ES-I3 (cell line): ENCODE measurements around the gene CRB2.
"Not testable (repeated sequence)": the region's sequence is repeated elsewhere in the genome, so short reads cannot be mapped to it uniquely, and the experiment has no call there.

Experiments
- H3K36me3 ChIP-seq: 2 replicates; pipeline ENCODE4 v1.6.1; 2013; ENCODE audit warnings: mild to moderate bottlenecking, low read length, control low read depth, moderate library complexity; ENCODE audit not compliant: insufficient read depth
- H3K4me1 ChIP-seq: 2 replicates; pipeline ENCODE4 v1.6.1; 2013; ENCODE audit warnings: mild to moderate bottlenecking, control low read depth, low read length; ENCODE audit not compliant: insufficient read depth
- H3K9ac ChIP-seq: 2 replicates; pipeline ENCODE4 v1.6.1; 2013; ENCODE audit warnings: low read depth, mild to moderate bottlenecking, low read length, moderate library complexity
- H3K9me3 ChIP-seq: 2 replicates; pipeline ENCODE4 v1.6.1; 2013; ENCODE audit warnings: mild to moderate bottlenecking, low read length, moderate library complexity; ENCODE audit not compliant: control insufficient read depth, insufficient read depth

The CRB2 gene

GRCh38 chr9:123322273-123323195 is 33.5 kb upstream of the CRB2 start:
- peaks cover 2% of the 10 kb centered on the region; the same call in 1 of the 2 replicates for H3K4me1 ChIP-seq
- no peaks in the 10 kb centered on the region for H3K36me3 ChIP-seq
- 0 out of 2 replicates have a peak, but pooled peaks cover 3% of the 10 kb centered on the region for H3K9me3 ChIP-seq
- no peak overlapping the region for H3K9ac ChIP-seq

- H3K36me3 ChIP-seq: no peaks in the 10 kb centered on the region
- peaks cover 2% of the 10 kb centered on the region; the same call in 1 of the 2 replicates for H3K4me1 ChIP-seq
- H3K9ac ChIP-seq: no peak overlapping the region
- H3K9me3 ChIP-seq: 0 out of 2 replicates have a peak, but pooled peaks cover 3% of the 10 kb centered on the region
These were observed 32.6 kb upstream of the CRB2 start for GRCh38 chr9:123323196-123324013.

- Histone ChIP-seq H3K9ac (no peak overlapping the region), H3K9me3 (0 out of 2 replicates have a peak, but pooled peaks cover 3% of the 10 kb centered on the region), H3K4me1 (peaks cover 2% of the 10 kb centered on the region; the same call in 1 of the 2 replicates), H3K36me3 (no peaks in the 10 kb centered on the region)
These were observed 31.2 kb upstream of the CRB2 start for GRCh38 chr9:123324767-123325183.

GRCh38 chr9:123326187-123326586 is 29.8 kb upstream of the CRB2 start:
- Histone ChIP-seq H3K9me3 (0 out of 2 replicates have a peak, but pooled peaks cover 3% of the 10 kb centered on the region), H3K9ac (no peak overlapping the region), H3K36me3 (no peaks in the 10 kb centered on the region), H3K4me1 (peaks cover 2% of the 10 kb centered on the region; the same call in 1 of the 2 replicates)

GRCh38 chr9:123326662-123327093 is 29.3 kb upstream of the CRB2 start:
- no peak overlapping the region for H3K9ac ChIP-seq
- peaks cover 2% of the 10 kb centered on the region; the same call in 1 of the 2 replicates for H3K4me1 ChIP-seq
- H3K36me3 ChIP-seq: no peaks in the 10 kb centered on the region
- H3K9me3 ChIP-seq: 0 out of 2 replicates have a peak, but pooled peaks cover 3% of the 10 kb centered on the region

- Histone ChIP-seq H3K9me3 (no peaks in the 10 kb centered on the region), H3K4me1 (no peaks in the 10 kb centered on the region; the same call in 1 of the 2 replicates), H3K9ac (no peak overlapping the region), H3K36me3 (no peaks in the 10 kb centered on the region)
These were observed 28.3 kb upstream of the CRB2 start for GRCh38 chr9:123327697-123328100.

GRCh38 chr9:123329329-123329955 is 26.6 kb upstream of the CRB2 start:
- no peaks in the 10 kb centered on the region for H3K36me3 ChIP-seq
- H3K4me1 ChIP-seq: no peaks in the 10 kb centered on the region
- H3K9me3 ChIP-seq: no peaks in the 10 kb centered on the region
- no peak overlapping the region for H3K9ac ChIP-seq

GRCh38 chr9:123331346-123332060 is 24.5 kb upstream of the CRB2 start:
- H3K9me3 ChIP-seq: no peaks in the 10 kb centered on the region
- peaks cover 16% of the 10 kb centered on the region for H3K4me1 ChIP-seq
- no peaks in the 10 kb centered on the region for H3K36me3 ChIP-seq
- H3K9ac ChIP-seq: no peak overlapping the region

GRCh38 chr9:123333058-123333669 is 22.8 kb upstream of the CRB2 start:
- not testable (repeated sequence) for H3K9me3 ChIP-seq, H3K36me3 ChIP-seq, H3K9ac ChIP-seq
- H3K4me1 ChIP-seq: peaks cover 16% of the 10 kb centered on the region

- Histone ChIP-seq H3K9ac (no peak overlapping the region), H3K9me3 (no peaks in the 10 kb centered on the region), H3K36me3 (no peaks in the 10 kb centered on the region), H3K4me1 (peaks cover 16% of the 10 kb centered on the region)
These were observed 21.4 kb upstream of the CRB2 start for GRCh38 chr9:123334639-123335038.

GRCh38 chr9:123335193-123335985 is 20.6 kb upstream of the CRB2 start:
- peaks cover 21% of the 10 kb centered on the region for H3K4me1 ChIP-seq
- no peaks in the 10 kb centered on the region for H3K9me3 ChIP-seq
- no peaks in the 10 kb centered on the region for H3K36me3 ChIP-seq
- H3K9ac ChIP-seq: no peak overlapping the region

- no peak overlapping the region for H3K9ac ChIP-seq
- no peaks in the 10 kb centered on the region for H3K36me3 ChIP-seq
- H3K9me3 ChIP-seq: no peaks in the 10 kb centered on the region
- H3K4me1 ChIP-seq: peaks cover 23% of the 10 kb centered on the region
These were observed 20.0 kb upstream of the CRB2 start for GRCh38 chr9:123335986-123336329.

GRCh38 chr9:123336449-123336848 is 19.5 kb upstream of the CRB2 start:
- no peak overlapping the region for H3K9ac ChIP-seq

More at GRCh38 chr9:123336449-123336848, 19.5 kb upstream of the CRB2 start:
- Histone ChIP-seq H3K9me3 (no peaks in the 10 kb centered on the region), H3K4me1 (peaks cover 23% of the 10 kb centered on the region), H3K36me3 (no peaks in the 10 kb centered on the region)
